ENCODE measurements around the gene XXYLT1. TPM values are rescaled to one million over a fixed set of nuclear protein-coding genes. Genes with fewer than 3 reads are reported as not detected.

Gene XXYLT1
- total RNA-seq, 4 donors from 2014 or later, result 6.0 to 16.1 (median 9.6) TPM

GRCh38 chr3:195203606-195204005 is 67.4 kb downstream of the XXYLT1 start:
- ATAC-seq (ENCODE audit: low FRiP score) (no peak), DNase-seq (ENCODE audit: low spot score) (no peak)
- TF ChIP-seq, protein P1, sequence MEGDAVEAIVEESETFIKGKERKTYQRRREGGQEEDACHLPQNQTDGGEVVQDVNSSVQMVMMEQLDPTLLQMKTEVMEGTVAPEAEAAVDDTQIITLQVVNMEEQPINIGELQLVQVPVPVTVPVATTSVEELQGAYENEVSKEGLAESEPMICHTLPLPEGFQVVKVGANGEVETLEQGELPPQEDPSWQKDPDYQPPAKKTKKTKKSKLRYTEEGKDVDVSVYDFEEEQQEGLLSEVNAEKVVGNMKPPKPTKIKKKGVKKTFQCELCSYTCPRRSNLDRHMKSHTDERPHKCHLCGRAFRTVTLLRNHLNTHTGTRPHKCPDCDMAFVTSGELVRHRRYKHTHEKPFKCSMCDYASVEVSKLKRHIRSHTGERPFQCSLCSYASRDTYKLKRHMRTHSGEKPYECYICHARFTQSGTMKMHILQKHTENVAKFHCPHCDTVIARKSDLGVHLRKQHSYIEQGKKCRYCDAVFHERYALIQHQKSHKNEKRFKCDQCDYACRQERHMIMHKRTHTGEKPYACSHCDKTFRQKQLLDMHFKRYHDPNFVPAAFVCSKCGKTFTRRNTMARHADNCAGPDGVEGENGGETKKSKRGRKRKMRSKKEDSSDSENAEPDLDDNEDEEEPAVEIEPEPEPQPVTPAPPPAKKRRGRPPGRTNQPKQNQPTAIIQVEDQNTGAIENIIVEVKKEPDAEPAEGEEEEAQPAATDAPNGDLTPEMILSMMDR (IDR thresholded peaks at IDR 0.05), result no peak

DNA sequence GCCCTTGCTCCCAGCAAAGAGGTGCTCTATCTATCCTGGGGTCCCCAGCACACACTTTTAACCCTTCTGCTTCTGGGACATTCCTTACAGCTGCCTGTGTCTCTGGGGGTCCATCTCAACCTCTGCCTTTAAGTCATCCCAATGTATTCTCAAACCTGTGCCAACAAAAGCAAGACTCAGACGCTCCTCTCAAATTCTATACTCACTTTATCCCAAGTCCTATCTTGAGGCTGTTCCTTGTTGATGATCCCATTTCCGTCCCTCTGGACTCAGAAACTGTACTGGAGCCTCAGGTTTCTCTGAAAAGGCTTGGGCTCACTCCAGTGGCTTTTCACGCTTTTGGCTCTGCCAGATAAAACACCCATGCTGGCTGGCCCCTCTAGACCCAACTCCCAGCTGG is 69.7 kb downstream of the XXYLT1 start:
- DNase-seq (ENCODE audit: low spot score) (no peak), ATAC-seq (ENCODE audit: low FRiP score) (no peak)
- TF ChIP-seq, protein P1 (IDR thresholded peaks at IDR 0.05), result no peak

- no peak for ATAC-seq (ENCODE audit: low FRiP score)
These were observed 70.7 kb downstream of the XXYLT1 start for GRCh38 chr3:195200010-195200822.

GRCh38 chr3:195198426-195199346 is 72.3 kb downstream of the XXYLT1 start:
- DNase-seq (ENCODE audit: low spot score) (no peak), ATAC-seq (ENCODE audit: low FRiP score) (no peak)
- TF ChIP-seq, protein P1 (IDR thresholded peaks at IDR 0.05), result no peak

More at GRCh38 chr3:195200010-195200822, 70.7 kb downstream of the XXYLT1 start:
- TF ChIP-seq, protein P1 (IDR thresholded peaks at IDR 0.05), result no peak
- no peak for DNase-seq (ENCODE audit: low spot score)

- TF ChIP-seq, protein P1 (IDR thresholded peaks at IDR 0.05), result no peak
- ATAC-seq (ENCODE audit: low FRiP score) (no peak), DNase-seq (ENCODE audit: low spot score) (no peak)
These were observed 73.1 kb downstream of the XXYLT1 start for GRCh38 chr3:195197765-195198425.

- ATAC-seq (ENCODE audit: low FRiP score) (no peak), DNase-seq (ENCODE audit: low spot score) (no peak)
- TF ChIP-seq, protein P1 (IDR thresholded peaks at IDR 0.05), result no peak
These were observed 74.7 kb downstream of the XXYLT1 start for GRCh38 chr3:195196266-195196665.
